Activated B cell treated with CpG ODN at 0.5 μM for 24 hours (primary cell): Measurements from ENCODE around the gene TECPR1. TPM values are rescaled to one million over a fixed set of nuclear protein-coding genes. Genes with fewer than 3 reads are reported as not detected.

Experiments used
- ATAC-seq: fragments of 200-7000 bp; cut with Tn5 transposase; one replicate; pipeline ENCODE4 v1.10.0; 2021; ENCODE audit warnings: low read depth, mild to moderate bottlenecking, moderate library complexity
- CTCF ChIA-PET: fragments of 350-600 bp; sonication (Branson Sonifier 250); formaldehyde crosslinking; loops from one replicate; lab custom pipeline; 2021; ENCODE audit warnings: antibody characterized with exemption; lab: Charles Lee
- POLR2A ChIA-PET: fragments of 350-600 bp; sonication (Branson Sonifier 250); formaldehyde crosslinking; loops from one replicate; lab custom pipeline; 2021; ENCODE audit warnings: antibody characterized with exemption; lab: Charles Lee
- DNase-seq: peaks from one replicate; pipeline ENCODE4 v3.0.0; 2022
- H3K27ac Mint-ChIP-seq: one replicate; pipeline ENCODE4 v1.8.0; 2020; ENCODE audit warnings: mixed read lengths
- H3K27me3 Mint-ChIP-seq: one replicate; pipeline ENCODE4 v1.8.0; 2021; ENCODE audit warnings: mixed read lengths
- H3K36me3 Mint-ChIP-seq: one replicate; pipeline ENCODE4 v1.8.0; 2021; ENCODE audit warnings: low read depth, mixed read lengths
- H3K4me1 Mint-ChIP-seq: one replicate; pipeline ENCODE4 v1.8.0; 2021; ENCODE audit warnings: mixed read lengths
- H3K4me3 Mint-ChIP-seq: one replicate; pipeline ENCODE4 v1.8.0; 2020; ENCODE audit warnings: mild to moderate bottlenecking, mixed read lengths
- H3K9me3 Mint-ChIP-seq: one replicate; pipeline ENCODE4 v1.8.0; 2020; ENCODE audit warnings: mixed read lengths
- intact Hi-C: fragments of 100-400 bp; cut with micrococcal nuclease; formaldehyde crosslinking; loops from one replicate; pipeline ENCODE4 v1.15.1; 2024
- total RNA-seq: library from RNA; stranded (reverse); gene quantifications from 2 replicates; pipeline ENCODE4 v1.2.3, GENCODE V29; 2022
- TF ChIP-seq, protein P1 (sequence below): fragments of 200-600 bp; IDR thresholded peaks from one replicate; pipeline ENCODE4 v1.8.0; 2022; ENCODE audit warnings: antibody characterized with exemption, mild to moderate bottlenecking

The TECPR1 gene
- total RNA-seq, 1 donor from 2014 or later, result 34.5 TPM

DNA sequence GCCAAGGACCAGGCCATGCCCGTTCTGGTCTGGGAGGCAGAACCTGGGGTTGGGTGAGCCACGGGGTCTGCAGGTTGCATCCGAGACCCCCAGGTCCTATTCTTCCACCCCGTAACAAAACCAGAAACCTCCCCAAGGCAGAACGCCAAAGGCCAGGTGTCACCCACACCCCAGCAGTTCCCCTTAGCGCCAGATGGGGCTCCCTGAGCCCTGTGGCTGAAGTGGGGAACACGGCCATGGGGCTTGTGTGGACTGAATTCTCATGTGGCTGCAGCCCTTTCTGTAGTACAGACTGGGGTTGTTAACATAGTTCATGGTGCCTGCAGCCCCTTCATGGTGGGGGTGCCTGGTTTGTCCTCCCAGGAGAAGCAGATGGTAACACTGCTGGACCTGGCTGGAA is 39.7 kb upstream of the TECPR1 start:
- H3K27ac Mint-ChIP-seq, result no peak overlapping the region
- ATAC-seq (peak; percentile 36), DNase-seq (no peak)
- peaks cover 33% of the 10 kb centered on the region for H3K36me3 Mint-ChIP-seq
- ChIA-PET POLR2A (no interaction called here), CTCF (no interaction called here)
- no peak overlapping the region for H3K4me3 Mint-ChIP-seq
- H3K4me1 Mint-ChIP-seq, result peaks cover 2% of the 10 kb centered on the region
- no peaks in the 10 kb centered on the region for H3K27me3 Mint-ChIP-seq
- intact Hi-C loops, result no loop called here
- no peaks in the 10 kb centered on the region for H3K9me3 Mint-ChIP-seq
- TF ChIP-seq, protein P1, sequence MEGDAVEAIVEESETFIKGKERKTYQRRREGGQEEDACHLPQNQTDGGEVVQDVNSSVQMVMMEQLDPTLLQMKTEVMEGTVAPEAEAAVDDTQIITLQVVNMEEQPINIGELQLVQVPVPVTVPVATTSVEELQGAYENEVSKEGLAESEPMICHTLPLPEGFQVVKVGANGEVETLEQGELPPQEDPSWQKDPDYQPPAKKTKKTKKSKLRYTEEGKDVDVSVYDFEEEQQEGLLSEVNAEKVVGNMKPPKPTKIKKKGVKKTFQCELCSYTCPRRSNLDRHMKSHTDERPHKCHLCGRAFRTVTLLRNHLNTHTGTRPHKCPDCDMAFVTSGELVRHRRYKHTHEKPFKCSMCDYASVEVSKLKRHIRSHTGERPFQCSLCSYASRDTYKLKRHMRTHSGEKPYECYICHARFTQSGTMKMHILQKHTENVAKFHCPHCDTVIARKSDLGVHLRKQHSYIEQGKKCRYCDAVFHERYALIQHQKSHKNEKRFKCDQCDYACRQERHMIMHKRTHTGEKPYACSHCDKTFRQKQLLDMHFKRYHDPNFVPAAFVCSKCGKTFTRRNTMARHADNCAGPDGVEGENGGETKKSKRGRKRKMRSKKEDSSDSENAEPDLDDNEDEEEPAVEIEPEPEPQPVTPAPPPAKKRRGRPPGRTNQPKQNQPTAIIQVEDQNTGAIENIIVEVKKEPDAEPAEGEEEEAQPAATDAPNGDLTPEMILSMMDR, result no peak

DNA sequence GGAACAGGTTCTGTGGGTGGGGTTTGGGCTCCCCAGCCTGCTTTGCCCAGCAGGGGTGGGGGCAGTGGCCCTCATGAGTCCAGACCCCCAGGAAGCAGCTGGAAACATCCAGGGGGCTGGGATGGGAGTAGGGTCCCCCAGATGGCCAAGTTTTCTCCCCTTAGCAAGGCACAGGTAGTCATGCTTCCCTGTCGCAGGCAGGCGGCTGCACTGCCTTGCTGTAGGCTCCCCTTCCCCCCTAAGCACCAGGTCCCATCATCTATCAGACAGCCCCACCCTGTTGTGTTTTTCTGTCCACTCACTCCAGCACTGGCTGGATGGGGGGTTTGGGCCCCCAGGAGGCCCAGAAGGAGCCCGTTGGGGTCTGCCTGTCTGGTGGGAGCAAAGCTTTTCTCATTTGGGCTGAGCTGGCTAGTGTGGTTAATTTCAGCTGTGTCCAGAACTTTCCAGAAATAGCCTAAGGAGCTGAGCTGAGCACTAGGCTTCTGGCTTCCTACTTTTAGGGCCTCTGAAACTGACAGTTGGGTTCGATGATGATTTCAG is 37.4 kb upstream of the TECPR1 start:
- no peaks in the 10 kb centered on the region for H3K9me3 Mint-ChIP-seq
- ATAC-seq (no peak), DNase-seq (no peak)
- H3K4me3 Mint-ChIP-seq, result no peak overlapping the region
- ChIA-PET CTCF (interaction anchor here (0.6 kb wide), 1 partner anchor 584 kb away, joined by 3 read pairs; no protein-coding TSS in a partner anchor), POLR2A (no interaction called here)
- TF ChIP-seq, protein P1, result no peak
- H3K4me1 Mint-ChIP-seq, result peaks cover 13% of the 10 kb centered on the region
- intact Hi-C loops, result loop anchor here (10.0 kb wide), 1 partner anchor 1175 kb away; the partner anchor contains the start of gene SDHAF3
- H3K36me3 Mint-ChIP-seq, result peaks cover 33% of the 10 kb centered on the region
- H3K27me3 Mint-ChIP-seq, result no peaks in the 10 kb centered on the region
- H3K27ac Mint-ChIP-seq, result no peak overlapping the region

DNA sequence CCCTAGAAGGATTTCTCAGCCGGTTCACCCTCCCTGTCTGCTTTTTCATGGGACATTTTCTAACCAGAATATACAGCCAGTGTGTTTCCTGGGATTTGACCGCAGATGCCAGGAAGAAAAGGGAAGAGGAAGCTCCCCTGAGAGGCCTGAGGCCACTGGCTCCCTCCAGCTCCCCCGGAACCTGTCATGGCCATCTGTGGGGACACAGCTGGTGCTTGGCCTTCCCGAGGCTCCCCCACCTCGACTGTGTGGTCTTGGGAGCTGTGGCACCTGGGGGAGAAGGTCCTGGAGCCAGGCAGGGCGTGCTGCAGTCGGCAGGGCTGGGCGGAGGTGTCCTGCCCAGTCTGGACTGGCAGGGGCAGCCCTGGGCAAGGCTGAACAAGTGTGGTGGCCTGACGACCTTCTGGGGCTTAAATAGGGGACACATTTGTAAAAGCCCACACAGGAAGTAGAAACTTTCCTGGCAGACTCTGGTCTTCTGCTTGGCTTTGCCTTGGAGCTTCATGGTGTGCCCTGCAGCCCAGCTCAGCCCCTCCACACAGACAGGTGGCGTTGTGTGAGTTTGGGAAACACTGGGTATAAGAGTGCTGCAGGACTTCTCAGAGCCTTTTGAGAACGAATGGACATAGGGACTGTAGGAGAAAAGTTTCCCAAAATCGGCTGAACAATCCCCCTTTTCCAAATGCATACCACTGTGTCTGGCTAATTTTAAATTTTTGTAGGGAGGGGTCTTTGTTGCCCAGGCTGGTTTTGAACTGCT is 36.2 kb upstream of the TECPR1 start:
- TF ChIP-seq, protein P1, result no peak
- intact Hi-C loops, result loop anchor here (10.0 kb wide), 1 partner anchor 1173 kb away; the partner anchor contains the start of gene SDHAF3
- CTCF ChIA-PET, result no interaction called here
- no peak for DNase-seq
- no peaks in the 10 kb centered on the region for H3K9me3 Mint-ChIP-seq
- H3K4me1 Mint-ChIP-seq, result peaks cover 24% of the 10 kb centered on the region
- no peak overlapping the region for H3K27ac Mint-ChIP-seq
- no peak for ATAC-seq
- POLR2A ChIA-PET, result interaction anchor here (0.9 kb wide), 1 partner anchor 113 kb away, joined by 5 read pairs; the partner anchor contains the start of gene BAIAP2L1
- H3K4me3 Mint-ChIP-seq, result no peak overlapping the region
- H3K36me3 Mint-ChIP-seq, result peaks cover 25% of the 10 kb centered on the region
- no peaks in the 10 kb centered on the region for H3K27me3 Mint-ChIP-seq

DNA sequence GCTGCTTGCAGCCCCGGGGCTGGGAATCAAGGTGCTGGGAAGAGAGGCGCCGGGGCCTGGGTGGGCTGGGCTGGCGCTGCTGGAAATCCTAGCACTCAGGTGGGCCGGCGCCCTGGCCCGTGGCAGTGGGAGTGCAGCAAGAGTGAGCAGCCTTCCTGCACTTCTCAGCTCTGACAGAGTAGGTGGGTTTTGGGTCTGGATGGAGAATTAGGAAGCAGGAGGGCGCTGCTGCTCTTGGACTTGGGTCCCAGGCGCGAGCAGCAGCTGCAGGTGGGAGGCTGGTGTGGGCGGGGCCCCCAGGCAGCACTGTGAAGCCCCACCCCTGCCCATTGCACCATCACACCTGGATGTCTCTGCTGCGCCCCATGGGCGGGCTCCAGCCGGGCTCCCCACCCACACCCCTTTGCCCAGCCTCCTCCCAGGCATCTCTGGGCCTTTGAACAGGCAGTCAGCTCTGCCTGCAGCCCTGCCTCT is 35.5 kb upstream of the TECPR1 start:
- intact Hi-C loops, result loop anchor here (10.0 kb wide), 1 partner anchor 1173 kb away; the partner anchor contains the start of gene SDHAF3
- POLR2A ChIA-PET, result no interaction called here
- Mint-ChIP-seq H3K27ac (no peak overlapping the region), H3K27me3 (no peaks in the 10 kb centered on the region), H3K36me3 (peaks cover 20% of the 10 kb centered on the region), H3K4me3 (no peak overlapping the region), H3K4me1 (peaks cover 31% of the 10 kb centered on the region), H3K9me3 (no peaks in the 10 kb centered on the region)
- ATAC-seq, result no peak
- TF ChIP-seq, protein P1, result no peak
- DNase-seq, result no peak
- CTCF ChIA-PET, result no interaction called here
